Glutamatergic neuron (in vitro differentiated cells): Measurements from ENCODE around the gene ITGA8. TPM values are rescaled to one million over a fixed set of nuclear protein-coding genes. Genes with fewer than 3 reads are reported as not detected.

ENCODE experiments used
- DNase-seq: peaks from one replicate; pipeline ENCODE4 v3.0.0; 2022
- H3K27ac Mint-ChIP-seq: one replicate; pipeline ENCODE4 v1.8.0; 2020; ENCODE audit warnings: mild to moderate bottlenecking, mixed read lengths, inconsistent platforms; ENCODE audit not compliant: unreplicated experiment
- H3K27me3 Mint-ChIP-seq: one replicate; pipeline ENCODE4 v1.8.0; 2020; ENCODE audit warnings: mild to moderate bottlenecking, moderate library complexity, mixed read lengths, inconsistent platforms; ENCODE audit not compliant: unreplicated experiment
- H3K36me3 Mint-ChIP-seq: one replicate; pipeline ENCODE4 v1.8.0; 2020; ENCODE audit warnings: mild to moderate bottlenecking, mixed read lengths, inconsistent platforms; ENCODE audit not compliant: unreplicated experiment
- H3K4me1 Mint-ChIP-seq: one replicate; pipeline ENCODE4 v1.8.0; 2020; ENCODE audit warnings: mild to moderate bottlenecking, low read depth, mixed read lengths, inconsistent platforms; ENCODE audit not compliant: unreplicated experiment
- H3K4me3 Mint-ChIP-seq: one replicate; pipeline ENCODE4 v1.8.0; 2020; ENCODE audit warnings: mild to moderate bottlenecking, mixed read lengths, inconsistent platforms; ENCODE audit not compliant: unreplicated experiment
- H3K9me3 Mint-ChIP-seq: one replicate; pipeline ENCODE4 v1.8.0; 2020; ENCODE audit warnings: mild to moderate bottlenecking, moderate library complexity, mixed read lengths, inconsistent platforms; ENCODE audit not compliant: unreplicated experiment
- CTCF ChIP-seq: fragments of 200-600 bp; sonication (generic); IDR thresholded peaks from one replicate; pipeline ENCODE4 v1.5.0; 2021; ENCODE audit not compliant: partially characterized antibody, unreplicated experiment
- total RNA-seq: library from RNA; stranded (reverse); fragmentation: NEBNext Ultra II Directional; extraction: Animal tissue kit (Norgen Biotek cat#: 25700); gene quantifications from one replicate; pipeline ENCODE4 v1.2.1, GENCODE V29; 2021; ENCODE audit not compliant: unreplicated experiment

The ITGA8 gene
- total RNA-seq, 1 donor from 2014 or later: 0.93 TPM

- no peak for TF ChIP-seq CTCF
- DNase-seq: no peak
- H3K4me3 Mint-ChIP-seq: no peak overlapping the region
- H3K4me1 Mint-ChIP-seq: no peaks in the 10 kb centered on the region
- no peaks in the 10 kb centered on the region for H3K9me3 Mint-ChIP-seq
- H3K27me3 Mint-ChIP-seq: no peaks in the 10 kb centered on the region
- H3K27ac Mint-ChIP-seq: no peak overlapping the region
- H3K36me3 Mint-ChIP-seq: no peaks in the 10 kb centered on the region
These were observed 18.7 kb upstream of the ITGA8 start for GRCh38 chr10:15738270-15738925.

- Mint-ChIP-seq H3K36me3 (no peaks in the 10 kb centered on the region), H3K4me3 (no peak overlapping the region), H3K27ac (no peak overlapping the region), H3K4me1 (no peaks in the 10 kb centered on the region), H3K27me3 (no peaks in the 10 kb centered on the region), H3K9me3 (no peaks in the 10 kb centered on the region)
- DNase-seq: no peak
- no peak for TF ChIP-seq CTCF
These were observed 17.9 kb upstream of the ITGA8 start for GRCh38 chr10:15737656-15738055.

GRCh38 chr10:15735763-15736162 lies 16.0 kb upstream of the ITGA8 start:
- H3K4me1 Mint-ChIP-seq: no peaks in the 10 kb centered on the region
- no peaks in the 10 kb centered on the region for H3K9me3 Mint-ChIP-seq
- TF ChIP-seq CTCF: no peak
- DNase-seq: no peak
- no peaks in the 10 kb centered on the region for H3K36me3 Mint-ChIP-seq
- no peak overlapping the region for H3K4me3 Mint-ChIP-seq
- H3K27ac Mint-ChIP-seq: no peak overlapping the region
- no peaks in the 10 kb centered on the region for H3K27me3 Mint-ChIP-seq

GRCh38 chr10:15730341-15730740 lies 10.6 kb upstream of the ITGA8 start:
- no peaks in the 10 kb centered on the region for H3K36me3 Mint-ChIP-seq

More at GRCh38 chr10:15730341-15730740, 10.6 kb upstream of the ITGA8 start:
- no peak for DNase-seq
- no peaks in the 10 kb centered on the region for H3K27me3 Mint-ChIP-seq
- no peak overlapping the region for H3K4me3 Mint-ChIP-seq
- TF ChIP-seq CTCF: no peak
- H3K27ac Mint-ChIP-seq: no peak overlapping the region
- H3K9me3 Mint-ChIP-seq: no peaks in the 10 kb centered on the region
- no peaks in the 10 kb centered on the region for H3K4me1 Mint-ChIP-seq
